GM19372 (cell line): ENCODE measurements around the gene MROH8.
"Not testable (repeated sequence)": the region's sequence is repeated elsewhere in the genome, so short reads cannot be mapped to it uniquely, and the experiment has no call there.

Source experiments
- ATAC-seq: cut with Tn5 transposase; IDR thresholded peaks from one replicate; pipeline ENCODE4 v1.9.1; 2021; ENCODE audit warnings: mild to moderate bottlenecking, low read depth, moderate library complexity; ENCODE audit not compliant: unreplicated experiment

The MROH8 gene

DNA sequence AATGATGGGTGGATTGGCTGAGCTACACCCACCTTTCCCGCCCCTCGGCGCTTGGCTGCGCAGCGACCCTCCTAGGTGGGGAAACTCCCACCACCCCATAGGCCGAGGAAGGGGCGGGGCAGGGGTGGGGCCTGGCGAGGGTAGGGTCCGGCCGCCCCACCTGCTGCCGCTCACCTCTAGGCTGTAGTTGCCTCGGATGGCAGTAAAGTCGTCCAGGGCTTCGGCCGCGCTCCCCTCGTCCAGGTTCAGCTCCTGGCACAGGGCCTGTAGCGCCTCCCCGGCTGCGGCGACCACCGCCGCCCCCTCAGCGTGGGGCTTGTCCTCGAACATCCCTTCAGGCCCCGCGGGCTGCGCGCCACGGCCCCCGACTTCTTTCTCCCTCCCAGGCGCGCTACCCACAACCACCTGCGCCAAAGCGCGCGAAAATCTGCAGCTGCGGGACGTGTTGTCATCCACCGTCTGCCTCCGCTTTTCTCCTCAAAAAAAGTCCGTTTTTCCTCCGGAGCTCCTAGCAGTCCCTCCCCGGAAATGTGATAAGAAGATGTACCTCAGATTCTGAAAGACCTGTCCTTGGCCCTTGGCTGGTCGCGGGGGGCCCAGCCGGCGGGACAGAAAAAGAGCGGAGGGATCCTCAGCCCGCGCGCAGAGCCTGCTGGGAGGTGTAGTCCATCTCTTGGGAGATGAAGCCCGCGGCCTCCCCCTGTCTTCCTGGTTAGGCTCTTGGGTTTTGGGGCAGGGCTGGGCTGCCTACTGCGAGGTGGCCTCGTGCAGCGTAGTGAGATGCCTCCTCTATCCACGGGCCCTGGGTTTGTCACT is 83.5 kb downstream of the MROH8 start, which contains the start of gene RBL1:
TSS of gene RBL1 (minus strand) at position 399 of the 816 bp plus-strand sequence. CDS start at position 330, 69 bp downstream.
- ATAC-seq, result peak; percentile 74

GRCh38 chr20:37095108-37095598 is 84.2 kb downstream of the MROH8 start:
- ATAC-seq, result no peak

DNA sequence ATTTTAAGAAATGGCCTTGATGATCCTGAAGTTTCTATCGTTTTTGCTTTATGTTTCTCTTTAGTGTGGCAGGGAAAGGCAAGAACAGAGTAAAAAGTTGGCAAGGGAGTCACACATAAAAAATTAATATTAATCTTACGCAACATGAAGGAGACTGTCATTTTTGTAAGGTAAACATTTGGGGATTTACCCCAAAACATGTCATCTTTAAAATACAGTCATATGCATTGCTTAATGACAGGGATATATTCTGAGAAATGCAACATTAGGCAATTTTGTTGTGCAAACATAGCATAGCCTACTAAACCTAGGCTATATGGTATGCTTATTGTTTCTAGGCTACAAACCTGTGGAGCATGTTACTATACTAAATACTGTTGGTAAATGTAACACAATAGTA is 88.9 kb downstream of the MROH8 start:
- ATAC-seq, result no peak

GRCh38 chr20:37081717-37082289 is 97.5 kb downstream of the MROH8 start:
- no peak for ATAC-seq

GRCh38 chr20:37077009-37077408 is 102.3 kb downstream of the MROH8 start:
- no peak for ATAC-seq

DNA sequence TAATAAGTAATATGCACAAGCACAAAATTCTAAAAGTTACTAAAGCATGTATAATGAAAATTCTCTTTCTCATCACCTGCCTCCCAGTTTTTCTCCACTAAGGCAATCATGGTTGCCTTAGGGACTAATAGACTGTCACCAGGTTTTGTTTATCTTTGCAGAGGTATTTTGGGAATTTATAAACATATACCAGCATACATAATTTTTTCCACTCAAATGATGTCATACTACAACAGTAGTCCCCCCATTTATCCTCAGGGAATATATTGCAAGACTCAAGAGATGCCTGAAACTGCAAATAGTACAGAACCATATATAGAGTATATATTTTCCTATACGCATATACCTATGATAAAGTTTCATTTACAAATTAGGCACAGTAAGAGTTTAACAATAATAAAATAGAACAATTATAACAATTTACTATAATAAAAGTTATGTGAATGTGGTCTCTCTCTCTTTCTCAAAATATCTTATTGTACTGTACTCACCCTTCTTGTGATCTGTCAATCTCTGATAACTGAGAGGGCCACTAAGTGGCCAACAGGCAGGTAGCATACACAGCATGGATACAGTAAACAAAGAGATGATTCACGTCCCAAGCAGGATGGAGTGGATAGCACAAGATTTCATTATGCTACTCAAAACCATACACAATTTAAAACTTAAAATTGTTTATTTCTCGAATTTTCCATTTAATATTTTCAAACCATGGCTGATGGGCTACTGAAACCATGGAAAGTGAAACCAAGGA is 103.2 kb downstream of the MROH8 start:
- ATAC-seq, result no peak

DNA sequence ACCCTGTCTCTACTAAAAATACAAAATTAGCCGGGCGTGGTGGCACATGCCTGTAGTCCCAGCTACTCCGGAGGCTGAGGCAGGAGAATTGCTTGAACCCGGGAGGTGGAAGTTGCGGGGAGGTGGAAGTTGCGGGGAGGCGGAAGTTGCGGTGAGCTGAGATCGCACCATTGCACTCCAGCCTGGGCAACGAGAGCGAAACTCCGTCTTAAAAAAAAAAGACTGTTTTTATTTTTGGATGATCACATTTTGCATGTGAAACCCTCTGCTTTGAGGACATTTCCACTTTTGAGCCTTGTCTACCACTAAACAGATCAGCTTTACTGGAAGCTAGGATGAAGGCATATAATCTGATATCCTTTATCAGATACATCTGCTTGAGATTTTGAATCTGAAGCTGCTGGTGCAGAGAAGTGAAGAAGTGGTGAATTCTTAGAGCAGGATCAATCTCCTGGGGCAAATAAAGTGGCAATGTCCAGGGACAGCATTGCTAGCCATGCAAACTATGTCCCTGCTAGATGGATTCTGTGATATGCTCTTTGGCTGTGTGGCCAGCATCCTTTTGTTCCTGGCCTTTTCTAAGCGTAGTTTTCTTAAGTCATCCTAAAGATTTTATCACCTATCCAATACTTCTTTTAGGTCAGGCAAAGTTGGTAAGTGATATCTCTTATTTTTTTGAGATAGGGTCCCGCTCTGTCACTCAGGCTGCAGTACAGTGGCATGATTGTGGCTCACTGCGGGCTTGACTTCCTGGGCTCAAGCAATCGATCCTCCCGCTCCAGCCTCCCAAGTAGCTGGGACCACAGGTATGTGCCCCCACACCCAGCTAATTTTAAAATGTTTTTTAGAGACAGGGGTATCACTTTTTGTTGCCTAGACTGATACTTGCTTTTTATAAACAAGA is 106.8 kb downstream of the MROH8 start:
- no peak for ATAC-seq

- ATAC-seq, result no peak
These were observed 107.9 kb downstream of the MROH8 start for GRCh38 chr20:37071481-37071911.

GRCh38 chr20:37069563-37069962 is 109.8 kb downstream of the MROH8 start:
- not testable (repeated sequence) for ATAC-seq

DNA sequence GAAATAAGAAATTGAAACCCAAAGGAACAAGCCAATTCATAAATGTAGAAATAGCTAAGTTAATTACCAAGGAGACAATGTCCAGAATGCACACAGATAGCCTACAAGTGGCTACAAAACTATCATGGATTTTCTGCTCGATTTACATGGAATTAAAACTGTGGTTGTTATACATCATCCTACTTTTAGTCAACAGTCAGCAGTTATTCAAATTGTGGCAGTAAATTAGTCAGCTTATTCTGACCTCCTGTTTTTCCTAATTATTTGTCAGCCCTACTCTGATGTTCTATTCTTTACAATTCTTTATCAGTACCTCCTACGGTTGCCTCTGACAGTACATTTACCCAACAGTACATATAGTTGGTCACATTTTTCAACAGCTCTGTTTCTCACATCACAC is 113.2 kb downstream of the MROH8 start:
- ATAC-seq, result no peak

DNA sequence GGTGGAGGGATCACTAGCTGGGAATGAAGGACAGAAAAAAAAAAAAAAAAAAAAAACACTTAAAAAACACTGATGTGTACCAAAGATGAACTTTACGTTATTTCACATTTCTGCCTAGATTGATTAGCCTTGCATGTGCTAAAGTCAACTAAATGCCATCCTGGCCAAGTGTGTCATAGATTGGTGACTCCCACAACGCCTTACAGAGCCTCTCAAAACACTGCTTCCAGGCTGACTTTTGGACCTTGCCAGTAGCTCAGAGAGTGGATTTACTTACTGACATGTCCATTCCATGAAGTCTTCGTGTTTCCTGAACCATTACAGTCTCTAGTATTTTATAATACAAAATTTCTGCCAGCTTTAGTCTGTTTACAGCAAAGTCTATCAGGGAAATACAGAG is 124.1 kb downstream of the MROH8 start:
- ATAC-seq, result no peak

- no peak for ATAC-seq
These were observed 126.0 kb downstream of the MROH8 start for GRCh38 chr20:37053230-37053950.
